BLaER1 (cell line): ENCODE measurements around the gene CACNA1C.

Experiments used
- H3K27ac ChIP-seq: shearing (Covaris generic); formaldehyde crosslinking; 2 replicates; pipeline ENCODE4 v1.8.1; 2022
- H3K27me3 ChIP-seq: shearing (Covaris generic); formaldehyde crosslinking; 2 replicates; pipeline ENCODE4 v1.8.1; 2022
- H3K36me3 ChIP-seq: shearing (Covaris generic); formaldehyde crosslinking; 2 replicates; pipeline ENCODE4 v1.8.1; 2022
- H3K4me1 ChIP-seq: shearing (Covaris generic); formaldehyde crosslinking; 2 replicates; pipeline ENCODE4 v1.8.1; 2022
- H3K4me2 ChIP-seq: shearing (Covaris generic); formaldehyde crosslinking; 2 replicates; pipeline ENCODE4 v1.8.1; 2022
- H3K4me3 ChIP-seq: shearing (Covaris generic); formaldehyde crosslinking; 2 replicates; pipeline ENCODE4 v1.8.1; 2022
- H3K9ac ChIP-seq: shearing (Covaris generic); formaldehyde crosslinking; 2 replicates; pipeline ENCODE4 v1.8.1; 2022
- H3K9me3 ChIP-seq: shearing (Covaris generic); formaldehyde crosslinking; 2 replicates; pipeline ENCODE4 v1.8.1; 2022
- H4K20me1 ChIP-seq: shearing (Covaris generic); formaldehyde crosslinking; 2 replicates; pipeline ENCODE4 v1.8.1; 2022
- Cebpa-rat ChIP-seq: shearing (Covaris generic); IDR thresholded peaks from 2 replicates; pipeline ENCODE4 v1.8.1; 2022

CACNA1C gene

DNA sequence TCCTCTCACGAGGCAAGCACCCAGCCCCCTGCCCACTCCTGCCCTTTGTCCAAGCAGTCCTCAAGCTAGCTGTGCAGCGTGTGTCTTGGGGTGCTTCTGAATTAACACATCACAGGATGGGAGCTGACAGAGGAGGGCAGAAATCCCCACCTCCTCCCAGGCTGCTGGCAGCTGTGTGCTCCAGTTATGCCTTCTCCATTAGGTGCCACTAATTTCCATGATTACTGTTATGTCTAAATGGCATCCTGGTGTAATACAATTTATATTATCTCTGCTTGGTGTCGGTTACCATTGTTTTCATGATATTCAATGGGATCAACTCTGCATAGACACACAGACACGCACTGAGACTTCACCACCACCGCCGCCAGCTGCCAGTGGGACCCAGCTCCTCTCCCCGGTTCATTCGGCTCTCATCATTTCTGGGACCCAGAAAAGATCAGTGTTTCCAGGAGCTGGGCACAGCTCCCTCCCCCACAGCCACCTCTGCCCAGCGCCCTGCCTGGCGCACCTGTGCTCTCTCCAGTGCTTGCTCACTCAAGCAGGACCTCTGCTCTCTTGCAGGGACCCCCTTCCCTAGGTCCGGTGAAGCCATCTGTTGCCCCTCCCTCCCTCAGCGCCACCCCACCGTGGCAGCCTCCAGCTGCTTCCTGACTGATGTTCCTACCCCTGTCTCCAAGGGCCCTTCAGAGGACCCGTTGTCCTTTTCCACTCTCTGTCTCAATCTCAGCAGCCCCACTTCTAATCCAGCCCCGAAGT is 574.5 kb downstream of the CACNA1C start:
- Histone ChIP-seq H3K4me2 (peak overlapping the region; percentile 92), H3K27me3 (no peaks in the 10 kb centered on the region), H3K27ac (peak overlapping the region; percentile 71), H4K20me1 (no peaks in the 10 kb centered on the region), H3K4me1 (peaks cover 47% of the 10 kb centered on the region), H3K9ac (peak overlapping the region; percentile 51; the same call in 1 of the 2 replicates), H3K4me3 (peak overlapping the region; percentile 35), H3K9me3 (no peaks in the 10 kb centered on the region), H3K36me3 (no peaks in the 10 kb centered on the region)
- TF ChIP-seq Cebpa-rat, result no peak

DNA sequence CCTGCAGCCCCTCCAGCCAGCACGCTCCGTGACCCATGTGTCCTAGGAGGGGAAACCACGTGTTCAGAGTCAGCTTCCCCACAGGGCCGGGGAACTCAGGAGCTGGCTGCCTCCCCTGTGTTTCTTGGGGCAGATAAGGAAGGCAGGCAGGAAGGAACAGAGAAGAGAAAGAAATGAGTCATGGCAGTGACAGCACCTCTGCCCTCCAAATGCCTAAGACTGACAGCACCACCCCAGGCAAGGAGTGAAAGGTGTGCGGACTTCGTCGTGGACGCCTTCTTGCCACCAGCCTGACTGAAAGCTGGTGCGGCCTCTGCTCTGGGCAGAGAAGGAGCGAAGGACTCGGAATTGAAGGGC is 575.0 kb downstream of the CACNA1C start:
- H3K9ac ChIP-seq, result peak overlapping the region; percentile 51; the same call in 1 of the 2 replicates
- H3K9me3 ChIP-seq, result no peaks in the 10 kb centered on the region
- peaks cover 47% of the 10 kb centered on the region for H3K4me1 ChIP-seq
- H3K4me3 ChIP-seq, result peak overlapping the region; percentile 35
- H3K36me3 ChIP-seq, result no peaks in the 10 kb centered on the region
- peak overlapping the region; percentile 71 for H3K27ac ChIP-seq
- H3K27me3 ChIP-seq, result no peaks in the 10 kb centered on the region
- H4K20me1 ChIP-seq, result no peaks in the 10 kb centered on the region
- TF ChIP-seq Cebpa-rat, result no peak
- peak overlapping the region; percentile 92 for H3K4me2 ChIP-seq

DNA sequence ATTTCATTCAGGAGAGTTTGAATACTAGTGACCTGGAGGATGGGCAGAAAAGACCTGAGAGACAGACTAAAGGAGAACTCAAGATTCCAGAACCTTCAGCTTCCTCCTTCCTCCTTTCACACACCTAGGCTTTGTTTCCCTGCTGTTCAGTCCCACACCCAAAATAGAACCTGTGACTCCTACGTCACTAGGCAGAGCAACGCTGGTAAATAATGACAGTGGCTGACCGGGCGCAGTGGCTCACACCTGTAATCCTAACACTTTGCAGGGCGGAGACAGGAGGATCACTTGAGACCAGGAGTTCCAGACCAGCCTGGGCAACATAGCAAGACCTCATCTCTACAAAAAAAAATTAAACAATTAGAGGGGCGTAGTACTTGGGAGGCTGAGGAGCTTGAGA is 575.6 kb downstream of the CACNA1C start:
- H3K4me1 ChIP-seq, result peaks cover 47% of the 10 kb centered on the region
- peak overlapping the region; percentile 92 for H3K4me2 ChIP-seq
- H3K9me3 ChIP-seq, result no peaks in the 10 kb centered on the region
- no peaks in the 10 kb centered on the region for H3K36me3 ChIP-seq
- H3K27ac ChIP-seq, result peak overlapping the region; percentile 71
- H4K20me1 ChIP-seq, result no peaks in the 10 kb centered on the region
- no peak for TF ChIP-seq Cebpa-rat
- 0 out of 2 replicates have a peak overlapping the region, but pooled peaks have one; percentile 51 for H3K9ac ChIP-seq
- H3K27me3 ChIP-seq, result no peaks in the 10 kb centered on the region
- H3K4me3 ChIP-seq, result no peak overlapping the region

DNA sequence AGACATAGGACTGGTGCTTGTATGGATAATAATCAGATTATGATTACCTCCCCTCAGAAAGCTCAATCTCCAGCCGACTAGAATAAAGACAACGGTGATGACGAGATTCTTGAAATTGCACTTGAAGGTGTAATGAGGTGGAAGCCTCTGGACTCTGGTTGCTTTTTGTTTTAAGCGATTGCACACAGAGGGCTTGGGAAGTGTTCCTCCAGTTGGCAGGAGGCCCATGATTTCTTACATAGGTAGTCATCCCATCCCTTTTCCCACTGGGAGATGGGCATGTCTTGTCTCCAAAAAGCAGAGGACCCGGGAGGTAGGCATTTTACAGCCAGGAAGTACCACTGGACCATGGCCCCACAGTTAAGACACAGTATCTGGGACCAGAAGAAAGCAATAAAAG is 576.3 kb downstream of the CACNA1C start:
- H3K4me2 ChIP-seq, result 0 out of 2 replicates have a peak overlapping the region, but pooled peaks have one; percentile 92
- no peaks in the 10 kb centered on the region for H3K27me3 ChIP-seq
- H3K9me3 ChIP-seq, result no peaks in the 10 kb centered on the region
- no peaks in the 10 kb centered on the region for H3K36me3 ChIP-seq
- no peak for TF ChIP-seq Cebpa-rat
- no peak overlapping the region for H3K27ac ChIP-seq
- no peaks in the 10 kb centered on the region for H4K20me1 ChIP-seq
- peaks cover 47% of the 10 kb centered on the region for H3K4me1 ChIP-seq
- H3K4me3 ChIP-seq, result no peak overlapping the region
- H3K9ac ChIP-seq, result no peak overlapping the region

DNA sequence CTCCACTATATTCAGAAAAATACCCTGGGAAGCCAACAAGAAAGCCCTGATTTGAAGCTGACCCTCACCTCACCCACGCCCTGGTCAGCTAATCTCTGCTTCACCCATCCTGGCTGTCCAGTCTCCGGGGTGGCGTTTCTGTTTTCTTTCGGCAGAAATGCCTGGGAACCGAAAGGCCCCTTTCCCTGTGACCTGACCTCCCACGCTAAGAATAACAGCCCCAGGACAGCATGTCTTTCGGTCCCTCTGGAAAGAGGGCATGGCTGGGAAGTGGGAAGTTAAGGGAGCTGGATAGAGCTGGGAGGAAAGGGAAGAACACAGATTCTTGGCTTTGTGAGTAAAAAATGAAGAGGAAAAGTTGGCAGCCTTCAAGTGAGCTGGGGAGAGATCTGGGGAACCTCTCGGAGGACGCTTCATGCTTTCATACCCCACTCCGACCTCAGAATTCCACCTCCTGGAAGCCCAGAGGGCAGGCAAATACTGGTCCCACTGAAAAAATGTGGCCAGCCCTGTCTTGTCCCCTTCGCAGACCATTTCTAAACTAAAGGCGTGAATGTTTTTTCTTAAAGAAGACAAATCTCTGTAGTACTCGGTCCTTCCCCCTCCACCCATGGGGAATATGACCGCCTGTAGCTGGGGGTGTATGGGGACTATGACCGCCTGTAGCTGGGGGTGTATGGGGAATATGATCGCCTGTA is 579.0 kb downstream of the CACNA1C start:
- no peaks in the 10 kb centered on the region for H3K36me3 ChIP-seq
- H3K4me1 ChIP-seq, result peaks cover 22% of the 10 kb centered on the region
- no peaks in the 10 kb centered on the region for H3K9me3 ChIP-seq
- TF ChIP-seq Cebpa-rat, result no peak
- H3K27ac ChIP-seq, result no peak overlapping the region
- H3K4me3 ChIP-seq, result no peak overlapping the region
- no peaks in the 10 kb centered on the region for H4K20me1 ChIP-seq
- H3K27me3 ChIP-seq, result no peaks in the 10 kb centered on the region
- no peak overlapping the region for H3K4me2 ChIP-seq
- no peak overlapping the region for H3K9ac ChIP-seq

DNA sequence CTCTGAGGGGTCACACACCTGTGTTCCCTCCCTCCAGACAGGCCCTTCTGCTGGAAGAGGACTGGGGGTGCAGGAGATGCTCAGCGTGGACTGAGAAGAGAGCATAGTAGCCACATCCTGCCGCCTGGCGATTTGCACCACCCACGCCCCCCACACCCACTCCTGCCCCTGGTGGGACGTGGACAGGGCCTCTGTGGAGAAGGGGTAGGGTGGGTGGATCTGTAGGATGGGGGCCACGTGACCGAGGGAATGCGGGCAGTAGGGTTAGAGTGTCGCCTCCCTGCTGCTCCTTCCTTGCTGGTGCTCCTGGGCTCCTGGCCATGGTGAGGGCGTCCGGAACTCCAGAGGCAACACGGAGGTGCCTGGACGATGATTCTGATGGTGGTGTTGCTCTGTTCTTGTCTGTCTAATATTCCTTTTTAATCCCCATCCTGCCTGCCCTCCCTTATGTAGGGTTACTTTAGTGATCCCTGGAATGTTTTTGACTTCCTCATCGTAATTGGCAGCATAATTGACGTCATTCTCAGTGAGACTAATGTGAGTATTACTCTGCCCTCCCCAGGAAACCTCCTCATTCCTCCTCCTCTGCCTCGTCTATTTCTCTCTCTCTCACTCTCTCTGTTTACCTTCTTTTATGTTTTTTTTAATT is 580.5 kb downstream of the CACNA1C start:
- Histone ChIP-seq H3K9ac (no peak overlapping the region), H3K9me3 (no peaks in the 10 kb centered on the region), H3K27ac (no peak overlapping the region), H3K4me1 (peaks cover 7% of the 10 kb centered on the region), H3K36me3 (no peaks in the 10 kb centered on the region), H4K20me1 (no peaks in the 10 kb centered on the region), H3K27me3 (no peaks in the 10 kb centered on the region), H3K4me2 (no peak overlapping the region), H3K4me3 (no peak overlapping the region)
- no peak for TF ChIP-seq Cebpa-rat

DNA sequence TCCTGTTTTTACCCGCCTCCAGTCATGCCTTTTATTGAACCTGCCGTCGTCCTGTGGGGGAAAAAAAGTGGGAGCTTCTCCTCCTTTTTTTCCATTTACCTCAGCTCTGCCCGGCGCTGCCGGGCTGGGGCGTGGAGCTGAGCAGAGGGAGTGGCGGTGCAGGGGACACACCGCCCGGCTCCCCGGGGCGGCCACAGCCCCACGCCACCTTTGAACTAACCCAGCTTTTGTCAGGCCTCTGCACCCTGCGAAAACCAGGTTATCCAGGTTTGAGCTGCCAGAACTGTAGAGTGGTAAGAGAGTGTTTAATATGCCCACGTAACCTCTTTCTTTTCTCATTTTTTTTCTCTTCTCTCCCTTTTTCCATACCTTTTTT is 581.0 kb downstream of the CACNA1C start:
- no peaks in the 10 kb centered on the region for H3K36me3 ChIP-seq
- H3K9me3 ChIP-seq, result no peaks in the 10 kb centered on the region
- no peaks in the 10 kb centered on the region for H3K27me3 ChIP-seq
- TF ChIP-seq Cebpa-rat, result no peak
- peaks cover 4% of the 10 kb centered on the region for H3K4me1 ChIP-seq
- no peak overlapping the region for H3K27ac ChIP-seq
- no peak overlapping the region for H3K9ac ChIP-seq
- no peak overlapping the region for H3K4me3 ChIP-seq
- no peaks in the 10 kb centered on the region for H4K20me1 ChIP-seq
- no peak overlapping the region for H3K4me2 ChIP-seq

DNA sequence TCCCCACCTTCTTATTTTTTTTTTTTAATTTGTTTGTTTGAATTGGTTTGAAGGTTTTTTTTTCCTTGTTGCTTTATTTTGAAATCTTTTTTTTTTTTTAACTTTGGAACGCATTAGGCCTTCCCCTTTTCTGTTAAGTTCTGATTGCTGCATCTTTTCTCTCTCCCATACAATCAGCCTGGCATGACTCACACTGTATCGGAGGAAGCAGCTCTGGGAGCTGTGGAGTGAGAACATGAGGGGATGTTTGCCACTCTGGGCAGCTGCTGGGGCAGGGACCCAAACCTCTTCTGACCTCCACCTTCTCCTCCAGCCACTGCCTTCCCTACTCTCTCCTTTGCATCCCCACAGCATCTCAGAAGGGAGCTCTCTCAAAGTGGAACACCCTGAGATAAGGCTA is 581.7 kb downstream of the CACNA1C start:
- no peak for TF ChIP-seq Cebpa-rat
- no peak overlapping the region for H3K9ac ChIP-seq
- H3K9me3 ChIP-seq, result no peaks in the 10 kb centered on the region
- no peaks in the 10 kb centered on the region for H4K20me1 ChIP-seq
- no peak overlapping the region for H3K4me3 ChIP-seq
- no peak overlapping the region for H3K27ac ChIP-seq
- H3K36me3 ChIP-seq, result no peaks in the 10 kb centered on the region
- H3K27me3 ChIP-seq, result no peaks in the 10 kb centered on the region
- H3K4me2 ChIP-seq, result no peak overlapping the region
- peaks cover 8% of the 10 kb centered on the region for H3K4me1 ChIP-seq

DNA sequence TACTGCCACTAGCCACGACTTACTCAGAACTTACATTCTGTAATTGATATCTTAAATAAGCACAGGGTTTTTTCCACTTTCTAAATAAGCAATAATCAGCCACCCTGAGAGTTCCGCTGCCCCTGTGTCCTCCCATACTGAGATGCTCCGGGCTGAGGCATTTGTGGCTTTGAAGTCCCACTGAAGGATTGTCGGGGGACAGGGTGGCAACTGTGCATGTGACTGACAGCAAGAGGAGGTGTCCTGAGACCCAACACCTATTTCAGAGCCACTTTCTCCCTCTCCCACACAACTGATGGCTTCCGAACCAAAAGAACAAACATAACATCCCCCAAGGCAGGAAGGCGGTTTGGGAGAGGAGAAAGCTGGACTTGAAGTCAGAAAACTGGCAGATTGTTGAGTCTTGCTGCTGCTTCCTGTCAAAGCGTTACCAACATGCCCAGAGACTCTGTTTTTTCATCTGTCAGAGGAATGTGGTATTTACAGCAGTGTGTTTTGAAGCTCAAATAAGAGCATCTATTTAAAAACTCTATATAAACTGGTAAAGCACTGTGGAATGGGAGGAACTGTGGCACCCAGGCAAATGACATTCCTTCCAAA is 584.1 kb downstream of the CACNA1C start:
- Histone ChIP-seq H3K9me3 (no peaks in the 10 kb centered on the region), H3K36me3 (no peaks in the 10 kb centered on the region), H3K4me1 (peaks cover 21% of the 10 kb centered on the region), H3K27me3 (no peaks in the 10 kb centered on the region), H4K20me1 (no peaks in the 10 kb centered on the region), H3K27ac (no peak overlapping the region), H3K4me3 (no peak overlapping the region), H3K4me2 (no peak overlapping the region), H3K9ac (no peak overlapping the region)
- TF ChIP-seq Cebpa-rat, result no peak

DNA sequence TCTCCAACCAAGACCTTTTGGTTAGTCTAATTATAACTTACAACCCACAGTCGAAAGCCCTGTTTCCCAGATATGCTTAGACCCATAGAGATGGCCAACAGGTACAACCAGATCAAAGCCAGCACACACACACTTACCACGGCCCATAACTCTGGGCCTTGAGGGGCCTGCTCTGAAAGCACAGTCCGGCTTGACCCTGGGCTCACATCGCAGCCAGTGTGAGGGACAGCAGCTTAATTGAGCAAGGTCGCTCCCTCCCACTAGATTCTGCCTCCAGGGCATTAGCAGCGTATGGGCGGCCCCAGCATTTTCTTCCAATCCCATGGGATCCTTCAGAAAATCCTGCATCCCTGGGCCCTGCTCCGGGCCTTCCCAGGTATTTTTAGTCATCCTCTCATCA is 584.6 kb downstream of the CACNA1C start:
- no peaks in the 10 kb centered on the region for H3K36me3 ChIP-seq
- H3K4me3 ChIP-seq, result no peak overlapping the region
- no peaks in the 10 kb centered on the region for H4K20me1 ChIP-seq
- no peak overlapping the region for H3K9ac ChIP-seq
- no peaks in the 10 kb centered on the region for H3K9me3 ChIP-seq
- no peak for TF ChIP-seq Cebpa-rat
- H3K27me3 ChIP-seq, result no peaks in the 10 kb centered on the region
- H3K4me1 ChIP-seq, result peaks cover 26% of the 10 kb centered on the region
- H3K27ac ChIP-seq, result no peak overlapping the region
- no peak overlapping the region for H3K4me2 ChIP-seq
